GM12892 (cell line): ENCODE data around the gene CHST8.

ENCODE experiments used
- DNase-seq: peaks from one replicate; pipeline ENCODE4 v3.0.0; 2011; ENCODE audit not compliant: insufficient read length
- FAIRE-seq: peaks from 2 replicates; lab custom pipeline; 2011; peaks lifted over from hg19 to GRCh38; lab: Jason Lieb, UNC
- POLR2A ChIP-seq: IDR thresholded peaks from 2 replicates; pipeline ENCODE4 v1.6.1; 2011; ENCODE audit warnings: low read depth, low read length, control low read depth
- POLR2AphosphoS5 ChIP-seq: IDR thresholded peaks from 2 replicates; pipeline ENCODE4 v1.6.1; 2011; ENCODE audit warnings: low read depth, low read length, control low read depth
- TAF1 ChIP-seq: IDR thresholded peaks from 2 replicates; pipeline ENCODE4 v1.6.1; 2011; ENCODE audit warnings: low read depth, mild to moderate bottlenecking, control low read depth, low read length, borderline replicate concordance

The CHST8 gene

DNA sequence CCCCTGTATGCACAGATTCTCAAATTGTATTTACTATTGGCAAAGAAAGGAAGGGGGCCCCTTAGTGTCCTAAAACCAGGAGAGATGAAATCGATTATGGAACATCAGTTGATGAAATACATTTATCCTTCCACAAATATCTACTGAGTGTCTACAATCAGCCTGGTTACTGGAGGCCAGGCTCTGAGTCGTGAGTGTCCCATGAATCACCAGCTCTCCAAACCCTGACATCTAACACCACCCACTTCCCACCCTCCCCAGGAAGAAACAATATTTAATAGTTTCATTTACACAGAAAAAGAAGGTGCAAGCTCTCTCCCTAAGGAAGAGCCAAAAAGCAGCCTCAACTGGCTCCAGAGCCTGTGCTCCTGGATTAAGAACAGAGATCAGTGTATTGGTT lies 200.1 kb downstream of the CHST8 start:
- FAIRE-seq (no peak), DNase-seq (no peak)
- TF ChIP-seq POLR2A (no peak), POLR2AphosphoS5 (no peak), TAF1 (no peak)
